Naive thymus-derived CD4-positive, alpha-beta T cell (primary cell): Measurements from ENCODE around the gene CIITA. TPM values are rescaled to one million over a fixed set of nuclear protein-coding genes. Genes with fewer than 3 reads are reported as not detected.

Experiments
- ATAC-seq: fragments of 150-1000 bp; cut with Tn5 transposase; 2 replicates; pipeline ENCODE4 v1.10.0; 2021; ENCODE audit warnings: mild to moderate bottlenecking, moderate library complexity
- CTCF ChIA-PET: fragments of 350-600 bp; sonication (Branson Sonifier 250); formaldehyde crosslinking; loops from one replicate; lab custom pipeline; 2021; ENCODE audit warnings: antibody characterized with exemption; lab: Charles Lee
- POLR2A ChIA-PET: fragments of 350-600 bp; sonication (Branson Sonifier 250); formaldehyde crosslinking; loops from one replicate; lab custom pipeline; 2021; ENCODE audit warnings: antibody characterized with exemption, inconsistent platforms; lab: Charles Lee
- DNase-seq, 9 donors: peaks; one replicate each; pipeline versions ENCODE4 v3.0.0 to v3.0.0-alpha.2; 2020 to 2022; ENCODE audit warnings: mixed read lengths in 1 of 9
- H3K27ac ChIP-seq: one replicate; pipeline ENCODE4 v1.7.0; 2013; ENCODE audit warnings: mild to moderate bottlenecking, low read depth, low read length, moderate library complexity
- H3K27me3 ChIP-seq, 2 donors: one replicate each; pipeline ENCODE4 v1.7.0; 2013; ENCODE audit warnings: low read length in 2 of 2, mild to moderate bottlenecking in 2 of 2, moderate library complexity in 2 of 2; ENCODE audit not compliant: control insufficient read depth in 2 of 2, insufficient read depth in 2 of 2
- H3K36me3 ChIP-seq, 3 experiments: 1 replicate in 2 of 3; 2 replicates in 1 of 3; pipeline ENCODE4 v1.7.0; 2013; ENCODE audit warnings: low read length in 3 of 3, mild to moderate bottlenecking in 3 of 3, moderate library complexity in 1 of 3; ENCODE audit not compliant: insufficient read depth in 3 of 3, control insufficient read depth in 2 of 3
- H3K4me1 ChIP-seq, 2 donors: one replicate each; pipeline ENCODE4 v1.7.0; 2013; ENCODE audit warnings: low read length in 2 of 2, mild to moderate bottlenecking in 2 of 2, moderate library complexity in 1 of 2; ENCODE audit not compliant: control insufficient read depth in 2 of 2, insufficient read depth in 2 of 2
- H3K4me3 ChIP-seq: 2 replicates; pipeline ENCODE4 v1.7.0; 2013; ENCODE audit warnings: mild to moderate bottlenecking, low read length
- H3K9me3 ChIP-seq, 3 experiments: 1 replicate in 2 of 3; 2 replicates in 1 of 3; pipeline ENCODE4 v1.7.0; 2013; ENCODE audit warnings: low read length in 3 of 3; ENCODE audit not compliant: control insufficient read depth in 2 of 3
- H3K27ac Mint-ChIP-seq, 9 donors: one replicate each; pipeline ENCODE4 v1.8.0; 2020 to 2022; ENCODE audit warnings: mixed read lengths in 9 of 9, mild to moderate bottlenecking in 8 of 9, moderate library complexity in 5 of 9, inconsistent platforms in 2 of 9
- H3K27me3 Mint-ChIP-seq, 5 donors: one replicate each; pipeline ENCODE4 v1.8.0; 2021 to 2022; ENCODE audit warnings: mixed read lengths in 5 of 5, mild to moderate bottlenecking in 1 of 5
- H3K36me3 Mint-ChIP-seq, 5 donors: one replicate each; pipeline ENCODE4 v1.8.0; 2020 to 2022; ENCODE audit warnings: mixed read lengths in 5 of 5, mild to moderate bottlenecking in 3 of 5, inconsistent platforms in 1 of 5
- H3K4me1 Mint-ChIP-seq, 7 donors: one replicate each; pipeline ENCODE4 v1.8.0; 2020 to 2022; ENCODE audit warnings: mixed read lengths in 7 of 7, mild to moderate bottlenecking in 3 of 7, inconsistent platforms in 1 of 7
- H3K4me3 Mint-ChIP-seq, 10 donors: one replicate each; pipeline ENCODE4 v1.8.0; 2020 to 2022; ENCODE audit warnings: mild to moderate bottlenecking in 10 of 10, mixed read lengths in 10 of 10, moderate library complexity in 6 of 10, inconsistent platforms in 2 of 10
- H3K9me3 Mint-ChIP-seq, 11 donors: one replicate each; pipeline ENCODE4 v1.8.0; 2020 to 2022; ENCODE audit warnings: mixed read lengths in 11 of 11, mild to moderate bottlenecking in 4 of 11, inconsistent platforms in 1 of 11, moderate library complexity in 1 of 11
- intact Hi-C, 2 donors: fragments of 100-400 bp; cut with micrococcal nuclease; formaldehyde crosslinking; loops; one replicate each; pipeline ENCODE4 v1.15.1; 2023
- polyA plus RNA-seq, 2 donors: library from polyadenylated mRNA; unstranded; fragments of 300-500 nt; fragmentation: Illumina TruSeq; gene quantifications; one replicate each; pipeline ENCODE4 v1.2.3, GENCODE V29; 2021
- total RNA-seq, 6 experiments: library from RNA in 5 of 6; stranded (reverse) in 5 of 6; gene quantifications; 1 replicate in 5 of 6; 2 replicates in 1 of 6; pipeline ENCODE4 v1.2.3 and lab custom pipeline; 2021 to 2026

CIITA gene
- total and polyA plus RNA-seq, 7 experiments from 2014 or later, result 0.12 to 72.1 (median 1.7) TPM

- peaks cover 0 to 5% (median 0%) of the 10 kb centered on the region in 11 donors for H3K9me3 Mint-ChIP-seq
- H3K9me3 ChIP-seq, result no peaks in the 10 kb centered on the region
- peaks cover 0 to 7% (median 3%) of the 10 kb centered on the region in 5 donors for H3K36me3 Mint-ChIP-seq
- peaks cover 0 to 19% (median 10%) of the 10 kb centered on the region in 7 donors for H3K4me1 Mint-ChIP-seq
- intact Hi-C loops, result no loop called here
- H3K4me1 ChIP-seq, result peaks cover 0 to 11% of the 10 kb centered on the region in 2 donors
- H3K27ac Mint-ChIP-seq, result no peak overlapping the region
- H3K4me3 Mint-ChIP-seq, result no peak overlapping the region
- POLR2A ChIA-PET, result no interaction called here
- no peaks in the 10 kb centered on the region for H3K36me3 ChIP-seq
- ATAC-seq (no peak), DNase-seq (no peak)
- H3K27me3 Mint-ChIP-seq, result peaks cover 9 to 21% (median 15%) of the 10 kb centered on the region in 5 donors
- no peak overlapping the region for H3K4me3 ChIP-seq
- no peak overlapping the region for H3K27ac ChIP-seq
- no peaks in the 10 kb centered on the region for H3K27me3 ChIP-seq
- CTCF ChIA-PET, result no interaction called here
Measured at GRCh38 chr16:10851512-10851911, 25.5 kb upstream of the CIITA start.

- H3K4me1 ChIP-seq, result peaks cover 0 to 11% of the 10 kb centered on the region in 2 donors
- intact Hi-C loops, result no loop called here
- Mint-ChIP-seq H3K4me3 (peak overlapping the region in 4 of 10 donors; percentile 8 to 40 (median 21)), H3K4me1 (peaks cover 0 to 14% (median 10%) of the 10 kb centered on the region in 7 donors), H3K36me3 (peaks cover 0 to 5% (median 2%) of the 10 kb centered on the region in 5 donors), H3K9me3 (peaks cover 0 to 5% (median 0%) of the 10 kb centered on the region in 11 donors), H3K27me3 (peaks cover 3 to 15% (median 8%) of the 10 kb centered on the region in 5 donors), H3K27ac (no peak overlapping the region)
- H3K4me3 ChIP-seq, result no peak overlapping the region
- ChIA-PET CTCF (no interaction called here), POLR2A (no interaction called here)
- no peak for DNase-seq
- no peak overlapping the region for H3K27ac ChIP-seq
- H3K36me3 ChIP-seq, result no peaks in the 10 kb centered on the region
- no peaks in the 10 kb centered on the region for H3K27me3 ChIP-seq
- no peaks in the 10 kb centered on the region for H3K9me3 ChIP-seq
- no peak for ATAC-seq
Measured at GRCh38 chr16:10852286-10852685, 24.7 kb upstream of the CIITA start.

GRCh38 chr16:10852948-10853347 lies 24.1 kb upstream of the CIITA start:
- DNase-seq (no peak), ATAC-seq (no peak)
- Histone ChIP-seq H3K27ac (no peak overlapping the region), H3K4me1 (peaks cover 0 to 11% of the 10 kb centered on the region in 2 donors), H3K4me3 (no peak overlapping the region), H3K9me3 (no peaks in the 10 kb centered on the region), H3K27me3 (no peaks in the 10 kb centered on the region), H3K36me3 (no peaks in the 10 kb centered on the region)
- H3K36me3 Mint-ChIP-seq, result peaks cover 0 to 5% (median 0%) of the 10 kb centered on the region in 5 donors
- peaks cover 0 to 14% (median 4%) of the 10 kb centered on the region in 5 donors for H3K27me3 Mint-ChIP-seq
- ChIA-PET POLR2A (no interaction called here), CTCF (no interaction called here)
- H3K27ac Mint-ChIP-seq, result no peak overlapping the region
- H3K4me3 Mint-ChIP-seq, result peak overlapping the region in 1 of 10 donors; percentile 12
- intact Hi-C loops, result no loop called here
- H3K9me3 Mint-ChIP-seq, result peaks cover 0 to 5% (median 0%) of the 10 kb centered on the region in 11 donors
- peaks cover 0 to 14% (median 10%) of the 10 kb centered on the region in 7 donors for H3K4me1 Mint-ChIP-seq

- ChIA-PET CTCF (no interaction called here), POLR2A (no interaction called here)
- Histone ChIP-seq H3K9me3 (no peaks in the 10 kb centered on the region), H3K36me3 (no peaks in the 10 kb centered on the region), H3K27ac (no peak overlapping the region), H3K4me1 (peaks cover 0 to 11% of the 10 kb centered on the region in 2 donors), H3K4me3 (no peak overlapping the region), H3K27me3 (no peaks in the 10 kb centered on the region)
- Mint-ChIP-seq H3K4me1 (peaks cover 0 to 13% (median 10%) of the 10 kb centered on the region in 7 donors), H3K9me3 (peaks cover 0 to 10% (median 0%) of the 10 kb centered on the region in 11 donors), H3K27me3 (peaks cover 0 to 11% (median 5%) of the 10 kb centered on the region in 5 donors), H3K4me3 (no peak overlapping the region), H3K36me3 (peaks cover 0 to 8% (median 0%) of the 10 kb centered on the region in 5 donors), H3K27ac (no peak overlapping the region)
- ATAC-seq, result no peak
- DNase-seq, result no peak
- intact Hi-C loops, result no loop called here
Measured at GRCh38 chr16:10856042-10856441, 21.0 kb upstream of the CIITA start.

GRCh38 chr16:10858203-10858602 lies 18.8 kb upstream of the CIITA start:
- H3K27ac ChIP-seq, result no peak overlapping the region
- H3K9me3 Mint-ChIP-seq, result peaks cover 0 to 8% (median 0%) of the 10 kb centered on the region in 11 donors
- H3K27ac Mint-ChIP-seq, result no peak overlapping the region
- ATAC-seq (no peak), DNase-seq (no peak)
- ChIA-PET POLR2A (no interaction called here), CTCF (no interaction called here)
- intact Hi-C loops, result no loop called here
- H3K4me3 Mint-ChIP-seq, result no peak overlapping the region
- H3K4me1 ChIP-seq, result no peaks in the 10 kb centered on the region
- H3K36me3 ChIP-seq, result no peaks in the 10 kb centered on the region
- no peak overlapping the region for H3K4me3 ChIP-seq
- no peaks in the 10 kb centered on the region for H3K27me3 ChIP-seq
- H3K9me3 ChIP-seq, result no peaks in the 10 kb centered on the region
- peaks cover 0 to under 1% (median 0%) of the 10 kb centered on the region in 7 donors for H3K4me1 Mint-ChIP-seq
- H3K36me3 Mint-ChIP-seq, result peaks cover 0 to 4% (median 0%) of the 10 kb centered on the region in 5 donors
- H3K27me3 Mint-ChIP-seq, result peaks cover 4 to 32% (median 10%) of the 10 kb centered on the region in 5 donors

GRCh38 chr16:10859020-10859419 lies 18.0 kb upstream of the CIITA start:
- peaks cover 10 to 34% (median 13%) of the 10 kb centered on the region in 5 donors for H3K27me3 Mint-ChIP-seq
- Histone ChIP-seq H3K9me3 (no peaks in the 10 kb centered on the region), H3K4me1 (no peaks in the 10 kb centered on the region), H3K27me3 (no peaks in the 10 kb centered on the region), H3K27ac (no peak overlapping the region), H3K4me3 (no peak overlapping the region), H3K36me3 (no peaks in the 10 kb centered on the region)
- CTCF ChIA-PET, result no interaction called here
- H3K36me3 Mint-ChIP-seq, result peaks cover 0 to 4% (median 0%) of the 10 kb centered on the region in 5 donors
- POLR2A ChIA-PET, result no interaction called here
- no peak for ATAC-seq
- no peak overlapping the region for H3K4me3 Mint-ChIP-seq
- intact Hi-C loops, result no loop called here
- no peak for DNase-seq
- peaks cover 0 to 8% (median 0%) of the 10 kb centered on the region in 11 donors for H3K9me3 Mint-ChIP-seq
- H3K4me1 Mint-ChIP-seq, result no peaks in the 10 kb centered on the region
- peak overlapping the region in 1 of 9 donors; percentile 39 for H3K27ac Mint-ChIP-seq

GRCh38 chr16:10859658-10860057 lies 17.3 kb upstream of the CIITA start:
- ATAC-seq (no peak), DNase-seq (no peak)
- Histone ChIP-seq H3K4me1 (no peaks in the 10 kb centered on the region), H3K36me3 (no peaks in the 10 kb centered on the region), H3K27me3 (no peaks in the 10 kb centered on the region), H3K4me3 (no peak overlapping the region), H3K27ac (no peak overlapping the region), H3K9me3 (no peaks in the 10 kb centered on the region)
- POLR2A ChIA-PET, result no interaction called here
- no peak overlapping the region for H3K27ac Mint-ChIP-seq
- H3K4me3 Mint-ChIP-seq, result no peak overlapping the region
- intact Hi-C loops, result no loop called here
- CTCF ChIA-PET, result no interaction called here
- peaks cover 0 to 4% (median 0%) of the 10 kb centered on the region in 5 donors for H3K36me3 Mint-ChIP-seq
- H3K27me3 Mint-ChIP-seq, result peaks cover 10 to 40% (median 14%) of the 10 kb centered on the region in 5 donors
- peaks cover 0 to 8% (median 0%) of the 10 kb centered on the region in 11 donors for H3K9me3 Mint-ChIP-seq
- H3K4me1 Mint-ChIP-seq, result no peaks in the 10 kb centered on the region
